Upper lobe of left lung (tissue), 4 donors: ENCODE measurements around the gene CLEC16A.
"Not testable (repeated sequence)": the region's sequence is repeated elsewhere in the genome, so short reads cannot be mapped to it uniquely, and the experiment has no call there.

ENCODE experiments used
- CTCF ChIP-seq, 6 experiments: fragments of 450-650 bp in 4 of 6; fragments of 200-600 bp in 2 of 6; sonication (generic) in 2 of 6; IDR thresholded peaks; one replicate each; pipeline ENCODE4 v1.5.1; 2016 to 2019; ENCODE audit warnings: antibody characterized with exemption in 6 of 6
- EP300 ChIP-seq, 4 donors: sonication (generic); formaldehyde crosslinking; IDR thresholded peaks; one replicate each; pipeline ENCODE4 v1.5.1; 2017; ENCODE audit warnings: antibody characterized with exemption in 4 of 4, control low read depth in 2 of 4
- POLR2A ChIP-seq, 4 donors: fragments of 450-650 bp; IDR thresholded peaks; one replicate each; pipeline ENCODE4 v1.5.1; 2016 to 2017; ENCODE audit warnings: antibody characterized with exemption in 4 of 4, mild to moderate bottlenecking in 2 of 4

GRCh38 chr16:10925285-10925684 lies 19.1 kb upstream of the CLEC16A start:
- TF ChIP-seq CTCF, POLR2A, EP300 (IDR thresholded peaks at IDR 0.05): not testable (repeated sequence)
